HG03378 (cell line): ENCODE results near the gene BTBD10.

ENCODE experiments used
- ATAC-seq: cut with Tn5 transposase; IDR thresholded peaks from one replicate; pipeline ENCODE4 v1.9.1; 2021; ENCODE audit warnings: mild to moderate bottlenecking, moderate library complexity; ENCODE audit not compliant: unreplicated experiment

Gene BTBD10

GRCh38 chr11:13341026-13341425 lies 122.0 kb downstream of the BTBD10 start:
- ATAC-seq: no peak

GRCh38 chr11:13339195-13340153 lies 123.5 kb downstream of the BTBD10 start:
- ATAC-seq: no peak

- no peak for ATAC-seq
Measured at GRCh38 chr11:13338427-13339069, 124.5 kb downstream of the BTBD10 start.

- ATAC-seq: peak; percentile 45
Measured at GRCh38 chr11:13338019-13338426, 125.0 kb downstream of the BTBD10 start.
